HepG2 (cell line): Measurements from ENCODE around the gene TPM2. TPM values are rescaled to one million over a fixed set of nuclear protein-coding genes. Genes with fewer than 3 reads are reported as not detected.
A peak's percentile ranks its signal among the peaks of the same experiment; 100 is the strongest.

Experiments
- AGO1 ChIP-seq: fragments of 200-400 bp; formaldehyde crosslinking; IDR thresholded peaks from 2 replicates; pipeline ENCODE4 v1.6.1; 2017; ENCODE audit warnings: mild to moderate bottlenecking, low read depth, low read length, moderate library complexity; ENCODE audit not compliant: poor library complexity, severe bottlenecking
- ARNTL ChIP-seq: sonication (generic); formaldehyde crosslinking; IDR thresholded peaks from 2 replicates; pipeline ENCODE4 v1.4.0; 2020; ENCODE audit warnings: mild to moderate bottlenecking, missing genetic modification reagents
- ASH2L ChIP-seq: fragments of 300-600, 200-600 bp; sonication (generic); IDR thresholded peaks from 2 replicates; pipeline ENCODE4 v1.7.0; 2017; ENCODE audit warnings: low read depth, mild to moderate bottlenecking, moderate library complexity, mixed read lengths, low read length; ENCODE audit not compliant: insufficient read length
- DNMT1 ChIP-seq: sonication (generic); formaldehyde crosslinking; IDR thresholded peaks from 2 replicates; pipeline ENCODE4 v1.5.1; 2020; ENCODE audit warnings: mild to moderate bottlenecking, missing genetic modification reagents
- DNMT3B ChIP-seq: conservative IDR thresholded peaks from 2 replicates; pipeline ENCODE4 v1.6.1; 2016; ENCODE audit warnings: missing biosample characterization, control low read depth
- FOXO4 ChIP-seq: sonication (generic); formaldehyde crosslinking; conservative IDR thresholded peaks from 2 replicates; pipeline ENCODE4 v1.8.1; 2023; ENCODE audit warnings: missing genetic modification reagents
- MIER3 ChIP-seq: IDR thresholded peaks from 2 replicates; pipeline ENCODE4 v1.6.1; 2016; ENCODE audit warnings: missing compliant biosample characterization, borderline replicate concordance
- NR2F2 ChIP-seq: IDR thresholded peaks from 2 replicates; pipeline ENCODE4 v1.6.1; 2012; ENCODE audit warnings: low read depth, inconsistent platforms, borderline replicate concordance
- SNAPC2 ChIP-seq: sonication (generic); formaldehyde crosslinking; IDR thresholded peaks from 2 replicates; pipeline ENCODE4 v1.8.1; 2022; ENCODE audit warnings: mild to moderate bottlenecking, missing genetic modification reagents
- TRIM24 ChIP-seq: sonication (generic); formaldehyde crosslinking; IDR thresholded peaks from 2 replicates; pipeline ENCODE4 v1.8.0; 2022; ENCODE audit warnings: mild to moderate bottlenecking, missing genetic modification reagents
- ZNF205 ChIP-seq: IDR thresholded peaks from 2 replicates; pipeline ENCODE4 v1.6.1; 2018; ENCODE audit warnings: missing biosample characterization, missing genetic modification reagents
- ZNF235 ChIP-seq: sonication (generic); formaldehyde crosslinking; IDR thresholded peaks from 2 replicates; pipeline ENCODE4 v1.8.1; 2023; ENCODE audit warnings: mild to moderate bottlenecking, missing genetic modification reagents, borderline replicate concordance
- ZNF607 ChIP-seq: sonication (generic); formaldehyde crosslinking; IDR thresholded peaks from 2 replicates; pipeline ENCODE4 v1.5.1; 2020; ENCODE audit warnings: missing genetic modification reagents, mild to moderate bottlenecking, borderline replicate concordance
- ZNF614 ChIP-seq: IDR thresholded peaks from 2 replicates; pipeline ENCODE4 v1.6.1; 2018; ENCODE audit warnings: missing biosample characterization, missing genetic modification reagents, inconsistent platforms, borderline replicate concordance
- ZNF660 ChIP-seq: sonication (generic); formaldehyde crosslinking; IDR thresholded peaks from 2 replicates; pipeline ENCODE4 v1.5.1; 2020; ENCODE audit warnings: mild to moderate bottlenecking, low read depth, missing genetic modification reagents, borderline replicate concordance
- ZNF724P ChIP-seq: sonication (generic); formaldehyde crosslinking; IDR thresholded peaks from 2 replicates; pipeline ENCODE4 v1.8.0; 2022; ENCODE audit warnings: missing genetic modification reagents, borderline replicate concordance
- ZNF816 ChIP-seq: sonication (generic); formaldehyde crosslinking; IDR thresholded peaks from 2 replicates; pipeline ENCODE4 v1.8.0; 2022; ENCODE audit warnings: missing genetic modification reagents, mild to moderate bottlenecking, borderline replicate concordance
- polyA plus RNA-seq, 8 experiments: library from polyadenylated mRNA; depleted of rRNA in 3 of 8; stranded (reverse) in 7 of 8; unstranded in 1 of 8; fragments of >200 nt; fragmentation: Illumina TruSeq in 4 of 8; extraction: Trizol in 4 of 8; gene quantifications; 2 replicates each; pipeline versions ENCODE4 v1.2.1 to v1.2.3, GENCODE V29; 2011 to 2016; ENCODE audit warnings: low read depth in 4 of 8, missing spikeins in 1 of 8, mixed read lengths in 1 of 8; ENCODE audit not compliant: insufficient read depth in 1 of 8
- total RNA-seq, 5 experiments: library from RNA; depleted of rRNA; stranded (reverse); fragments of >200 nt; fragmentation: Illumina TruSeq; extraction: Trizol; gene quantifications; 2 replicates each; pipeline ENCODE4 v1.2.3, GENCODE V29; 2016; ENCODE audit warnings: low read depth in 1 of 5
- TF ChIP-seq, protein P1 (sequence below): sonication (generic); formaldehyde crosslinking; IDR thresholded peaks from 2 replicates; pipeline ENCODE4 v1.5.1; 2020; ENCODE audit warnings: mild to moderate bottlenecking, missing genetic modification reagents, moderate library complexity
- TF ChIP-seq, protein P2 (sequence below): sonication (generic); formaldehyde crosslinking; IDR thresholded peaks from 2 replicates; pipeline ENCODE4 v1.5.0; 2020; ENCODE audit warnings: missing genetic modification reagents
- TF ChIP-seq, protein P3 (sequence below): fragments of 450-650 bp; IDR thresholded peaks from 2 replicates; pipeline ENCODE4 v1.6.1; 2017

The TPM2 gene
- total and polyA plus RNA-seq, 2 of the 13 experiments (the other 11 are each of a cell fraction or from before 2014, with no cell fraction given) = 3.1 to 10.7 TPM

DNA sequence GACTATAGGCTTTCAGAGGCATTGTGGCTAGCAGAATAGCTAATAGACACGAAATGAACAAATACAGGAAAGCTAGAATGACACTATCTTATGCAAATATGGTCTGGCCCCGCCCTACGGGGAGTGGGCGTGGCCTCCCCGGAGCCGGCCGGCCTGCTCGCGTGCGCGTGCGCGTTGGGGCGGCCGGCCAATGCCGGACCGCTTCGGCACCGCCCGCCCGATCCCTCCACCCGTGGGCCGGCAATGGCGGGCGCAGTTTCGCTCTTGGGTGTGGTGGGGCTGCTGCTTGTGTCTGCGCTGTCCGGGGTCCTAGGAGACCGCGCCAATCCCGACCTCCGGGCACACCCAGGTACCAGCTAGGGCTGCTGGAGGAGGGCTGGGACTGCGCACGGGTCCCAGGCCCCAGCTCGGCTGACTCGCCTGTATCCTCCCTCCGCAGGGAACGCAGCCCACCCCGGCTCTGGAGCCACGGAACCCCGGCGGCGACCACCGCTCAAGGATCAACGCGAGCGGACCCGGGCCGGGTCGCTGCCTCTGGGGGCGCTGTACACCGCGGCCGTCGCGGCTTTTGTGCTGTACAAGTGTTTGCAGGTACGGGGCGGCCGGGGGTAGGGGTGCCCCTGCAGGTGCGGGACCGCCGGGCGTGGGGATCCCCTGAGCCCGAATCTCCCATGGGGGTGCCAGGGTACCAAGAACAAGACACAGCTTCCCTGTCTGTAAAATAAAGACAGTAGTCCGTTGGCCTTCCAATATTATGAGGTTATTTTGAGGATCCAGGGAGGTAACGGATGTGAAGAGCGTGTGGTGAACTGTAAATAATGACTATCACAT lies 31.4 kb downstream of the TPM2 start, which contains the start of gene CCDC107 (continued):
- TF ChIP-seq ZNF205 (CRISPR knock-in tag) = no peak
- TF ChIP-seq, protein P1, sequence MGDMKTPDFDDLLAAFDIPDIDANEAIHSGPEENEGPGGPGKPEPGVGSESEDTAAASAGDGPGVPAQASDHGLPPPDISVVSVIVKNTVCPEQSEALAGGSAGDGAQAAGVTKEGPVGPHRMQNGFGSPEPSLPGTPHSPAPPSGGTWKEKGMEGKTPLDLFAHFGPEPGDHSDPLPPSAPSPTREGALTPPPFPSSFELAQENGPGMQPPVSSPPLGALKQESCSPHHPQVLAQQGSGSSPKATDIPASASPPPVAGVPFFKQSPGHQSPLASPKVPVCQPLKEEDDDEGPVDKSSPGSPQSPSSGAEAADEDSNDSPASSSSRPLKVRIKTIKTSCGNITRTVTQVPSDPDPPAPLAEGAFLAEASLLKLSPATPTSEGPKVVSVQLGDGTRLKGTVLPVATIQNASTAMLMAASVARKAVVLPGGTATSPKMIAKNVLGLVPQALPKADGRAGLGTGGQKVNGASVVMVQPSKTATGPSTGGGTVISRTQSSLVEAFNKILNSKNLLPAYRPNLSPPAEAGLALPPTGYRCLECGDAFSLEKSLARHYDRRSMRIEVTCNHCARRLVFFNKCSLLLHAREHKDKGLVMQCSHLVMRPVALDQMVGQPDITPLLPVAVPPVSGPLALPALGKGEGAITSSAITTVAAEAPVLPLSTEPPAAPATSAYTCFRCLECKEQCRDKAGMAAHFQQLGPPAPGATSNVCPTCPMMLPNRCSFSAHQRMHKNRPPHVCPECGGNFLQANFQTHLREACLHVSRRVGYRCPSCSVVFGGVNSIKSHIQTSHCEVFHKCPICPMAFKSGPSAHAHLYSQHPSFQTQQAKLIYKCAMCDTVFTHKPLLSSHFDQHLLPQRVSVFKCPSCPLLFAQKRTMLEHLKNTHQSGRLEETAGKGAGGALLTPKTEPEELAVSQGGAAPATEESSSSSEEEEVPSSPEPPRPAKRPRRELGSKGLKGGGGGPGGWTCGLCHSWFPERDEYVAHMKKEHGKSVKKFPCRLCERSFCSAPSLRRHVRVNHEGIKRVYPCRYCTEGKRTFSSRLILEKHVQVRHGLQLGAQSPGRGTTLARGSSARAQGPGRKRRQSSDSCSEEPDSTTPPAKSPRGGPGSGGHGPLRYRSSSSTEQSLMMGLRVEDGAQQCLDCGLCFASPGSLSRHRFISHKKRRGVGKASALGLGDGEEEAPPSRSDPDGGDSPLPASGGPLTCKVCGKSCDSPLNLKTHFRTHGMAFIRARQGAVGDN = peak; percentile 8; the same call in 1 of the 2 replicates
- no peak for TF ChIP-seq FOXO4 (CRISPR knock-in tag)
- TF ChIP-seq ZNF660 (CRISPR knock-in tag) = no peak
- TF ChIP-seq, protein P2, sequence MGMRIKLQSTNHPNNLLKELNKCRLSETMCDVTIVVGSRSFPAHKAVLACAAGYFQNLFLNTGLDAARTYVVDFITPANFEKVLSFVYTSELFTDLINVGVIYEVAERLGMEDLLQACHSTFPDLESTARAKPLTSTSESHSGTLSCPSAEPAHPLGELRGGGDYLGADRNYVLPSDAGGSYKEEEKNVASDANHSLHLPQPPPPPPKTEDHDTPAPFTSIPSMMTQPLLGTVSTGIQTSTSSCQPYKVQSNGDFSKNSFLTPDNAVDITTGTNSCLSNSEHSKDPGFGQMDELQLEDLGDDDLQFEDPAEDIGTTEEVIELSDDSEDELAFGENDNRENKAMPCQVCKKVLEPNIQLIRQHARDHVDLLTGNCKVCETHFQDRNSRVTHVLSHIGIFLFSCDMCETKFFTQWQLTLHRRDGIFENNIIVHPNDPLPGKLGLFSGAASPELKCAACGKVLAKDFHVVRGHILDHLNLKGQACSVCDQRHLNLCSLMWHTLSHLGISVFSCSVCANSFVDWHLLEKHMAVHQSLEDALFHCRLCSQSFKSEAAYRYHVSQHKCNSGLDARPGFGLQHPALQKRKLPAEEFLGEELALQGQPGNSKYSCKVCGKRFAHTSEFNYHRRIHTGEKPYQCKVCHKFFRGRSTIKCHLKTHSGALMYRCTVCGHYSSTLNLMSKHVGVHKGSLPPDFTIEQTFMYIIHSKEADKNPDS (CRISPR knock-in tag) = no peak
- TF ChIP-seq DNMT3B (CRISPR knock-in tag) = no peak
- TF ChIP-seq NR2F2 = no peak
- peak; percentile 70; the same call in 1 of the 2 replicates for TF ChIP-seq ZNF235 (CRISPR knock-in tag)
- TF ChIP-seq, protein P3, sequence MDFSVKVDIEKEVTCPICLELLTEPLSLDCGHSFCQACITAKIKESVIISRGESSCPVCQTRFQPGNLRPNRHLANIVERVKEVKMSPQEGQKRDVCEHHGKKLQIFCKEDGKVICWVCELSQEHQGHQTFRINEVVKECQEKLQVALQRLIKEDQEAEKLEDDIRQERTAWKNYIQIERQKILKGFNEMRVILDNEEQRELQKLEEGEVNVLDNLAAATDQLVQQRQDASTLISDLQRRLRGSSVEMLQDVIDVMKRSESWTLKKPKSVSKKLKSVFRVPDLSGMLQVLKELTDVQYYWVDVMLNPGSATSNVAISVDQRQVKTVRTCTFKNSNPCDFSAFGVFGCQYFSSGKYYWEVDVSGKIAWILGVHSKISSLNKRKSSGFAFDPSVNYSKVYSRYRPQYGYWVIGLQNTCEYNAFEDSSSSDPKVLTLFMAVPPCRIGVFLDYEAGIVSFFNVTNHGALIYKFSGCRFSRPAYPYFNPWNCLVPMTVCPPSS = no peak
- TF ChIP-seq DNMT1 (CRISPR knock-in tag) = no peak; the same call in 1 of the 2 replicates
- no peak for TF ChIP-seq MIER3 (CRISPR knock-in tag)
- no peak; the same call in 1 of the 2 replicates for TF ChIP-seq SNAPC2 (CRISPR knock-in tag)
- TF ChIP-seq ZNF607 (CRISPR knock-in tag) = no peak; the same call in 1 of the 2 replicates
- no peak for TF ChIP-seq ZNF614
- TF ChIP-seq ASH2L = no peak
- TF ChIP-seq ZNF724P (CRISPR knock-in tag) = no peak
- TF ChIP-seq TRIM24 (CRISPR knock-in tag) = no peak
- TF ChIP-seq AGO1 = peak; percentile 96
- TF ChIP-seq ARNTL (CRISPR knock-in tag) = no peak
- TF ChIP-seq ZNF816 (CRISPR knock-in tag) = 0 out of 2 replicates have a peak, but pooled peaks have one; percentile 85
